Fibroblast of lung (primary cell): Measurements from ENCODE around the gene SEPHS1.

Source experiments
- EZH2 ChIP-seq: IDR thresholded peaks from 2 replicates; pipeline ENCODE4 v1.5.1; 2012; ENCODE audit warnings: low read length, control low read depth, mild to moderate bottlenecking; ENCODE audit errors: missing control alignments
- TF ChIP-seq, protein P1 (sequence below), 2 donors: IDR thresholded peaks in 1 of 2; conservative IDR thresholded peaks in 1 of 2; 1 replicate in 1 of 2; 2 replicates in 1 of 2; pipeline ENCODE4 v1.5.1; 2011 to 2012; ENCODE audit warnings: low read length in 2 of 2, control low read depth in 1 of 2, inconsistent platforms in 1 of 2, low read depth in 1 of 2, mild to moderate bottlenecking in 1 of 2

DNA sequence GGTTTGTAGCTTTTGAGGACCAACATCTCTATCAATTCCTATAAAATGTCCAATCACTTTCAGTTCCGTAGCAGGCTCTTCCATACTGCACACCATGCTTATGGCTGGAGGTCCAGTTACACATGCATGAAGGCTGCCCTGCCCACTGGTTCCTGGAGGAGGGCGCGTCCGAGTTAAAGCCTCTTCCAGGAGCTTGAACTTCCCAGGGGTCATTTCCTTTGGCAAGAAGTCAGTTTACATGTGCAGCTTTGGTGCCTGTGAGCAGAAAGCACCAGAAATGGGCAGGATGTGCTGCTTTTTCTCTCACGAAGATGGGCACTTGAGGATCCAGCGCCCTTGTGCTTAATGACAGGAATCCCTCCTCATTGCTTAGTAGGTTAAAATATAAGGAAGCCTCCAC, 30.6 kb downstream of the SEPHS1 start:
- TF ChIP-seq, protein P1, sequence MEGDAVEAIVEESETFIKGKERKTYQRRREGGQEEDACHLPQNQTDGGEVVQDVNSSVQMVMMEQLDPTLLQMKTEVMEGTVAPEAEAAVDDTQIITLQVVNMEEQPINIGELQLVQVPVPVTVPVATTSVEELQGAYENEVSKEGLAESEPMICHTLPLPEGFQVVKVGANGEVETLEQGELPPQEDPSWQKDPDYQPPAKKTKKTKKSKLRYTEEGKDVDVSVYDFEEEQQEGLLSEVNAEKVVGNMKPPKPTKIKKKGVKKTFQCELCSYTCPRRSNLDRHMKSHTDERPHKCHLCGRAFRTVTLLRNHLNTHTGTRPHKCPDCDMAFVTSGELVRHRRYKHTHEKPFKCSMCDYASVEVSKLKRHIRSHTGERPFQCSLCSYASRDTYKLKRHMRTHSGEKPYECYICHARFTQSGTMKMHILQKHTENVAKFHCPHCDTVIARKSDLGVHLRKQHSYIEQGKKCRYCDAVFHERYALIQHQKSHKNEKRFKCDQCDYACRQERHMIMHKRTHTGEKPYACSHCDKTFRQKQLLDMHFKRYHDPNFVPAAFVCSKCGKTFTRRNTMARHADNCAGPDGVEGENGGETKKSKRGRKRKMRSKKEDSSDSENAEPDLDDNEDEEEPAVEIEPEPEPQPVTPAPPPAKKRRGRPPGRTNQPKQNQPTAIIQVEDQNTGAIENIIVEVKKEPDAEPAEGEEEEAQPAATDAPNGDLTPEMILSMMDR (conservative IDR thresholded peaks at IDR 0.05 in 1 of 2, IDR thresholded peaks at IDR 0.05 in 1 of 2; ENCODE audit: low read depth in 1 of 2, low read length in 2 of 2), result no peak
- TF ChIP-seq EZH2, result no peak
